ENCODE results near the gene SPATA12. TPM values are rescaled to one million over a fixed set of nuclear protein-coding genes. Genes with fewer than 3 reads are reported as not detected.

Gene SPATA12
- total RNA-seq, 1 experiment from 2014 or later, result 0.22 TPM

- Histone ChIP-seq H2BK20ac (ENCODE audit: low read depth, low read length, poor library complexity, severe bottlenecking) (no peak overlapping the region), H3K27ac (ENCODE audit: insufficient read length, low read depth, low read length) (no peak overlapping the region), H4K91ac (ENCODE audit: insufficient read length, low read depth, low read length) (no peak overlapping the region), H3K4ac (ENCODE audit: low read depth, low read length) (no peak overlapping the region), H3K4me1 (ENCODE audit: insufficient read depth, low read length) (no peaks in the 10 kb centered on the region), H2AK5ac (ENCODE audit: insufficient read length, low read length) (no peak overlapping the region), H2BK15ac (ENCODE audit: low read depth, low read length) (no peak overlapping the region), H2BK5ac (ENCODE audit: insufficient read length, low read length) (no peak overlapping the region), H3K27me3 (ENCODE audit: insufficient read depth, low read length) (no peaks in the 10 kb centered on the region; the same call in 1 of the 2 replicates), H3K18ac (ENCODE audit: insufficient read length, low read depth, low read length) (no peak overlapping the region), H3K56ac (ENCODE audit: insufficient read length, low read depth, low read length) (no peak overlapping the region), H3K14ac (ENCODE audit: insufficient read depth, low read length) (no peak overlapping the region), H2BK120ac (ENCODE audit: low read depth, low read length, poor library complexity, severe bottlenecking) (no peak overlapping the region), H3T11ph (ENCODE audit: low read length) (no peak overlapping the region), H3K79me2 (ENCODE audit: insufficient read depth, low read length) (no peaks in the 10 kb centered on the region), H4K20me1 (ENCODE audit: control insufficient read depth, insufficient read depth, insufficient read length) (no peaks in the 10 kb centered on the region), H2BK12ac (ENCODE audit: insufficient read length, low read depth, low read length) (no peak overlapping the region), H3K79me1 (ENCODE audit: insufficient read depth, low read depth, low read length, poor library complexity, severe bottlenecking) (no peaks in the 10 kb centered on the region), H3K9ac (ENCODE audit: extremely low read depth, insufficient read length, low read length) (no peak overlapping the region), H4K5ac (ENCODE audit: insufficient read length, low read depth, low read length) (no peak overlapping the region), H3K23me2 (ENCODE audit: insufficient read length, low read depth, low read length, poor library complexity, severe bottlenecking) (no peaks in the 10 kb centered on the region), H3K9me3 (ENCODE audit: control insufficient read depth, low read depth, low read length) (no peaks in the 10 kb centered on the region), H3K4me2 (ENCODE audit: insufficient read depth, insufficient read length, low read length) (no peak overlapping the region), H3K23ac (ENCODE audit: insufficient read length, low read depth, low read length) (no peak overlapping the region), H2AFZ (ENCODE audit: low read length) (no peak overlapping the region), H4K8ac (replicated peaks; ENCODE audit: insufficient read length, low read depth, low read length) (no peak overlapping the region)
- WGBS (ENCODE audit: extremely low coverage, insufficient read length, low lambda C conversion rate), result no CpG with 5 or more reads among the region's 4 CpGs
- H3K4me3 Mint-ChIP-seq, result no peak overlapping the region
- no peak for DNase-seq
- peaks cover 0 to 3% of the 10 kb centered on the region in 2 experiments; a peak in 1 of 4 replicates for H3K4me1 Mint-ChIP-seq
- peaks cover 0 to 9% (median 4%) of the 10 kb centered on the region in 3 experiments; a peak in 3 of 7 replicates for H3K36me3 Mint-ChIP-seq (ENCODE audit: insufficient read depth in 1 of 3, low read depth in 3 of 3)
- TF ChIP-seq CTCF (conservative IDR thresholded peaks at IDR 0.05), result no peak
- H3K27ac Mint-ChIP-seq, result no peak overlapping the region
- peaks cover 23% of the 10 kb centered on the region for H3K27me3 Mint-ChIP-seq (ENCODE audit: low read depth)
- peaks cover 3 to 4% of the 10 kb centered on the region in 2 experiments for H3K9me3 Mint-ChIP-seq
Observed at GRCh38 chr3:57074135-57074534, 13.7 kb downstream of the SPATA12 start.
